ENCODE data around the gene ZNF629. TPM values are rescaled to one million over a fixed set of nuclear protein-coding genes. Genes with fewer than 3 reads are reported as not detected.
A peak's percentile ranks its signal among the peaks of the same experiment; 100 is the strongest.

ZNF629 gene
- total RNA-seq, 2 experiments from 2014 or later, result 1.6 to 2.5 TPM

- Mint-ChIP-seq H3K4me3 (no peak overlapping the region), H3K27me3 (peaks cover 15% of the 10 kb centered on the region), H3K9me3 (ENCODE audit: low read depth) (no peaks in the 10 kb centered on the region), H3K27ac (no peak overlapping the region), H3K36me3 (no peaks in the 10 kb centered on the region), H3K4me1 (peaks cover 5% of the 10 kb centered on the region)
- no peak for DNase-seq
- ATAC-seq, result no peak
- CTCF ChIA-PET, result no interaction called here
Measured at GRCh38 chr16:30782486-30783279, 4.3 kb downstream of the ZNF629 start.

GRCh38 chr16:30780549-30780948 lies 6.5 kb downstream of the ZNF629 start:
- Mint-ChIP-seq H3K4me3 (no peak overlapping the region), H3K27me3 (peaks cover 1% of the 10 kb centered on the region), H3K27ac (no peak overlapping the region), H3K4me1 (peaks cover 10% of the 10 kb centered on the region), H3K36me3 (no peaks in the 10 kb centered on the region), H3K9me3 (ENCODE audit: low read depth) (no peaks in the 10 kb centered on the region)
- CTCF ChIA-PET, result interaction anchor here (0.6 to 1.4 kb wide), 2 partner anchors 26 to 587 kb away, joined by 3 read pairs; no protein-coding TSS in a partner anchor
- DNase-seq (no peak), ATAC-seq (no peak)

GRCh38 chr16:30780021-30780420 lies 7.0 kb downstream of the ZNF629 start:
- Mint-ChIP-seq H3K9me3 (ENCODE audit: low read depth) (no peaks in the 10 kb centered on the region), H3K27me3 (no peaks in the 10 kb centered on the region), H3K4me3 (no peak overlapping the region), H3K4me1 (peaks cover 13% of the 10 kb centered on the region), H3K27ac (no peak overlapping the region), H3K36me3 (no peaks in the 10 kb centered on the region)
- CTCF ChIA-PET, result interaction anchor here (0.6 to 1.4 kb wide), 2 partner anchors 26 to 588 kb away, joined by 3 read pairs; no protein-coding TSS in a partner anchor
- DNase-seq (no peak), ATAC-seq (no peak)

- H3K36me3 Mint-ChIP-seq, result no peaks in the 10 kb centered on the region
- CTCF ChIA-PET, result no interaction called here
- peaks cover 18% of the 10 kb centered on the region for H3K4me1 Mint-ChIP-seq
- H3K27me3 Mint-ChIP-seq, result no peaks in the 10 kb centered on the region
- no peak overlapping the region for H3K27ac Mint-ChIP-seq
- H3K4me3 Mint-ChIP-seq, result no peak overlapping the region
- no peaks in the 10 kb centered on the region for H3K9me3 Mint-ChIP-seq (ENCODE audit: low read depth)
- ATAC-seq (no peak), DNase-seq (no peak)
Measured at GRCh38 chr16:30779596-30779995, 7.4 kb downstream of the ZNF629 start.

- no peak for ATAC-seq
- Mint-ChIP-seq H3K36me3 (no peaks in the 10 kb centered on the region), H3K4me3 (no peak overlapping the region), H3K4me1 (peaks cover 20% of the 10 kb centered on the region), H3K27ac (no peak overlapping the region), H3K27me3 (no peaks in the 10 kb centered on the region), H3K9me3 (ENCODE audit: low read depth) (no peaks in the 10 kb centered on the region)
- DNase-seq, result no peak
- CTCF ChIA-PET, result interaction anchor here (1.0 to 2.4 kb wide), 2 partner anchors 34 to 163 kb away, joined by 3 to 7 read pairs; no protein-coding TSS in a partner anchor
Measured at GRCh38 chr16:30778549-30779244, 8.3 kb downstream of the ZNF629 start.

- Mint-ChIP-seq H3K4me1 (peaks cover 20% of the 10 kb centered on the region), H3K27ac (no peak overlapping the region), H3K4me3 (no peak overlapping the region), H3K36me3 (peaks cover under 1% of the 10 kb centered on the region), H3K9me3 (ENCODE audit: low read depth) (no peaks in the 10 kb centered on the region), H3K27me3 (no peaks in the 10 kb centered on the region)
- ATAC-seq, result no peak
- CTCF ChIA-PET, result interaction anchor here (0.9 to 2.4 kb wide), 3 partner anchors 20 to 164 kb away, joined by 3 to 7 read pairs (median 4); no protein-coding TSS in a partner anchor
- no peak for DNase-seq
Measured at GRCh38 chr16:30777591-30778297, 9.3 kb downstream of the ZNF629 start.

GRCh38 chr16:30775392-30776188 lies 11.4 kb downstream of the ZNF629 start:
- ATAC-seq, result peak; percentile 81
- Mint-ChIP-seq H3K9me3 (ENCODE audit: low read depth) (no peaks in the 10 kb centered on the region), H3K27ac (peak overlapping the region; percentile 89), H3K27me3 (no peaks in the 10 kb centered on the region), H3K36me3 (peaks cover 9% of the 10 kb centered on the region), H3K4me1 (peaks cover 24% of the 10 kb centered on the region), H3K4me3 (peak overlapping the region; percentile 84)
- DNase-seq, result peak; percentile 78
- CTCF ChIA-PET, result interaction anchor here (0.7 to 2.1 kb wide), 6 partner anchors 10 to 167 kb away, joined by 3 to 7 read pairs (median 4); no protein-coding TSS in a partner anchor

GRCh38 chr16:30775131-30775391 lies 11.9 kb downstream of the ZNF629 start:
- DNase-seq (no peak), ATAC-seq (no peak)
- H3K9me3 Mint-ChIP-seq (ENCODE audit: low read depth), result no peaks in the 10 kb centered on the region
- H3K4me1 Mint-ChIP-seq, result peaks cover 24% of the 10 kb centered on the region
- peaks cover 12% of the 10 kb centered on the region for H3K36me3 Mint-ChIP-seq
- peak overlapping the region; percentile 89 for H3K27ac Mint-ChIP-seq
- H3K4me3 Mint-ChIP-seq, result peak overlapping the region; percentile 84
- no peaks in the 10 kb centered on the region for H3K27me3 Mint-ChIP-seq
- CTCF ChIA-PET, result interaction anchor here (0.9 to 2.1 kb wide), 5 partner anchors 11 to 167 kb away, joined by 3 to 7 read pairs (median 4); no protein-coding TSS in a partner anchor

- CTCF ChIA-PET, result interaction anchor here (0.9 to 2.1 kb wide), 5 partner anchors 11 to 168 kb away, joined by 3 to 7 read pairs (median 4); no protein-coding TSS in a partner anchor
- no peak for ATAC-seq
Measured at GRCh38 chr16:30774367-30775130, 12.5 kb downstream of the ZNF629 start.

GRCh38 chr16:30773826-30774225 lies 13.2 kb downstream of the ZNF629 start:
- ATAC-seq, result no peak
- no peaks in the 10 kb centered on the region for H3K9me3 Mint-ChIP-seq (ENCODE audit: low read depth)
- H3K27me3 Mint-ChIP-seq, result no peaks in the 10 kb centered on the region
- CTCF ChIA-PET, result interaction anchor here (2.0 to 2.1 kb wide), 2 partner anchors 40 to 168 kb away, joined by 4 to 7 read pairs; no protein-coding TSS in a partner anchor
- no peak overlapping the region for H3K27ac Mint-ChIP-seq
- DNase-seq, result no peak
- peaks cover 24% of the 10 kb centered on the region for H3K4me1 Mint-ChIP-seq
- peaks cover 21% of the 10 kb centered on the region for H3K36me3 Mint-ChIP-seq
- no peak overlapping the region for H3K4me3 Mint-ChIP-seq

More at GRCh38 chr16:30774367-30775130, 12.5 kb downstream of the ZNF629 start:
- peak overlapping the region; percentile 89 for H3K27ac Mint-ChIP-seq
- H3K4me1 Mint-ChIP-seq, result peaks cover 24% of the 10 kb centered on the region
- no peaks in the 10 kb centered on the region for H3K27me3 Mint-ChIP-seq
- H3K4me3 Mint-ChIP-seq, result peak overlapping the region; percentile 84
- peaks cover 14% of the 10 kb centered on the region for H3K36me3 Mint-ChIP-seq
- DNase-seq, result no peak
- no peaks in the 10 kb centered on the region for H3K9me3 Mint-ChIP-seq (ENCODE audit: low read depth)

GRCh38 chr16:30771726-30772125 lies 15.3 kb downstream of the ZNF629 start:
- H3K9me3 Mint-ChIP-seq (ENCODE audit: low read depth), result no peaks in the 10 kb centered on the region
- ATAC-seq, result no peak
- H3K36me3 Mint-ChIP-seq, result peaks cover 34% of the 10 kb centered on the region
- H3K27ac Mint-ChIP-seq, result no peak overlapping the region
- peaks cover 23% of the 10 kb centered on the region for H3K4me1 Mint-ChIP-seq
- no peaks in the 10 kb centered on the region for H3K27me3 Mint-ChIP-seq
- no peak for DNase-seq
- no peak overlapping the region for H3K4me3 Mint-ChIP-seq
- CTCF ChIA-PET, result no interaction called here

Measured in activated CD8-positive, alpha-beta memory T cell treated with anti-CD3 and anti-CD28 coated beads, Interleukin-2, amount 10 ng/mL, durations not matched to agents 7 days and 5 days (primary cell).